GM18508 (cell line): ENCODE data around the gene ALKBH5.

Source experiments
- ATAC-seq: cut with Tn5 transposase; IDR thresholded peaks from one replicate; pipeline ENCODE4 v1.9.1; 2021; ENCODE audit warnings: moderate number of reproducible peaks; ENCODE audit not compliant: insufficient read depth, unreplicated experiment

ALKBH5 gene

GRCh38 chr17:18157354-18157985 is 26.2 kb upstream of the ALKBH5 start:
- no peak for ATAC-seq

- no peak for ATAC-seq
Measured at GRCh38 chr17:18158022-18158600, 25.5 kb upstream of the ALKBH5 start.

- no peak for ATAC-seq
Measured at GRCh38 chr17:18159551-18160120, 24.0 kb upstream of the ALKBH5 start.

- no peak for ATAC-seq
Measured at GRCh38 chr17:18160128-18160856, 23.3 kb upstream of the ALKBH5 start.

- ATAC-seq: no peak
Measured at GRCh38 chr17:18161207-18162145, 22.2 kb upstream of the ALKBH5 start.

- no peak for ATAC-seq
Measured at GRCh38 chr17:18163547-18163946, 20.1 kb upstream of the ALKBH5 start.

- ATAC-seq: no peak
Measured at GRCh38 chr17:18166894-18167293, 16.7 kb upstream of the ALKBH5 start.

GRCh38 chr17:18167421-18167820 is 16.2 kb upstream of the ALKBH5 start:
- no peak for ATAC-seq

GRCh38 chr17:18172531-18173278 is 10.9 kb upstream of the ALKBH5 start:
- no peak for ATAC-seq

- no peak for ATAC-seq
Measured at GRCh38 chr17:18173740-18174139, 9.9 kb upstream of the ALKBH5 start.

- ATAC-seq: no peak
Measured at GRCh38 chr17:18176176-18176575, 7.5 kb upstream of the ALKBH5 start.

GRCh38 chr17:18177133-18177532 is 6.5 kb upstream of the ALKBH5 start:
- no peak for ATAC-seq

GRCh38 chr17:18177722-18178121 is 5.9 kb upstream of the ALKBH5 start:
- no peak for ATAC-seq

GRCh38 chr17:18179196-18179595 is 4.4 kb upstream of the ALKBH5 start:
- no peak for ATAC-seq

GRCh38 chr17:18179804-18180203 is 3.8 kb upstream of the ALKBH5 start:
- no peak for ATAC-seq

- ATAC-seq: no peak
Measured at GRCh38 chr17:18181358-18181757, 2.3 kb upstream of the ALKBH5 start.

- ATAC-seq: no peak
Measured at GRCh38 chr17:18182110-18182977, 1.3 kb upstream of the ALKBH5 start.

GRCh38 chr17:18182978-18183333 is 672 bp upstream of the ALKBH5 start:
- ATAC-seq: peak; percentile 7
